A673 (cell line): ENCODE results near the gene JPT1. TPM values are rescaled to one million over a fixed set of nuclear protein-coding genes. Genes with fewer than 3 reads are reported as not detected.

Experiments used
- Bru-seq: library from RNA; stranded (reverse); fragments of 400-500 nt; gene quantifications from one replicate; lab custom pipeline; 2021; lab: Mats Ljungman, UMichigan
- BruChase-seq, 2 experiments: library from RNA; stranded (reverse); fragments of 400-500 nt; gene quantifications; one replicate each; lab custom pipeline; 2021; lab: Mats Ljungman, UMichigan
- BruUV-seq: library from RNA; stranded (reverse); fragments of 400-500 nt; replicated peaks from 2 replicates; lab custom pipeline; 2021; lab: Mats Ljungman, UMichigan
- CTCF ChIA-PET: fragments of 300-600 bp; sonication (Branson Sonifier 250); formaldehyde crosslinking; loops from one replicate; lab custom pipeline; 2022; ENCODE audit warnings: antibody characterized with exemption; lab: Charles Lee
- POLR2A ChIA-PET: fragments of 300-600 bp; sonication (Branson Sonifier 250); formaldehyde crosslinking; loops from one replicate; lab custom pipeline; 2022; ENCODE audit warnings: antibody characterized with exemption; ENCODE audit not compliant: low non-redundant PET; lab: Charles Lee
- DNase-seq: peaks from one replicate; pipeline ENCODE4 v3.0.0-alpha.2; 2015; ENCODE audit warnings: low spot score
- H3K27ac ChIP-seq: fragments of 200-600 bp; sonication (generic); 2 replicates; pipeline ENCODE4 v1.5.1; 2016; ENCODE audit warnings: mixed run types, low read depth, mild to moderate bottlenecking, mixed read lengths, antibody characterized with exemption, low read length; ENCODE audit not compliant: poor library complexity, severe bottlenecking
- H3K27me3 ChIP-seq: fragments of 200-600 bp; sonication (generic); replicated peaks from 2 replicates; pipeline ENCODE4 v1.6.1; 2017; ENCODE audit warnings: mixed run types, low read depth, mild to moderate bottlenecking, mixed read lengths, antibody characterized with exemption, low read length; ENCODE audit not compliant: insufficient read depth, poor library complexity
- H3K36me3 ChIP-seq: fragments of 200-600 bp; sonication (generic); 2 replicates; pipeline ENCODE4 v1.6.1; 2016; ENCODE audit warnings: mixed run types, mild to moderate bottlenecking, mixed read lengths, antibody characterized with exemption, low read length; ENCODE audit not compliant: insufficient read depth, poor library complexity, severe bottlenecking
- H3K4me1 ChIP-seq: fragments of 200-600 bp; sonication (generic); 2 replicates; pipeline ENCODE4 v1.6.1; 2017; ENCODE audit warnings: mixed run types, mild to moderate bottlenecking, mixed read lengths, antibody characterized with exemption, low read length; ENCODE audit not compliant: insufficient read depth, poor library complexity, severe bottlenecking
- H3K4me3 ChIP-seq: fragments of 200-600 bp; sonication (generic); 2 replicates; pipeline ENCODE4 v1.5.1; 2016; ENCODE audit warnings: low read depth, mixed run types, mild to moderate bottlenecking, mixed read lengths, low read length; ENCODE audit not compliant: poor library complexity, severe bottlenecking
- H3K9me3 ChIP-seq: fragments of 200-600 bp; sonication (generic); 2 replicates; pipeline ENCODE4 v1.6.1; 2016; ENCODE audit warnings: mixed run types, low read depth, mild to moderate bottlenecking, mixed read lengths, antibody characterized with exemption, low read length; ENCODE audit not compliant: poor library complexity, severe bottlenecking
- CTCF ChIP-seq: fragments of 300-800, 200-600 bp; sonication (generic); conservative IDR thresholded peaks from 2 replicates; pipeline ENCODE4 v1.5.1; 2017; ENCODE audit warnings: low read depth, mild to moderate bottlenecking, antibody characterized with exemption, low read length, moderate library complexity, mixed read lengths
- EZH2 ChIP-seq: fragments of 200-600 bp; sonication (generic); IDR thresholded peaks from 2 replicates; pipeline ENCODE4 v1.6.1; 2017; ENCODE audit warnings: borderline replicate concordance, low read depth, mild to moderate bottlenecking, mixed read lengths, antibody characterized with exemption, low read length; ENCODE audit not compliant: poor library complexity, severe bottlenecking
- intact Hi-C: fragments of 100-400 bp; cut with micrococcal nuclease; formaldehyde crosslinking; loops from one replicate; pipeline ENCODE4 v1.10.0; 2022; ENCODE audit not compliant: unreplicated experiment
- long read RNA-seq: library from polyadenylated mRNA; stranded (forward); transcript quantifications from one replicate; pipeline ENCODE4 v2.0.0, GENCODE V29; 2022
- total RNA-seq: library from RNA; stranded (reverse); gene quantifications from 2 replicates; pipeline ENCODE4 v1.2.3, GENCODE V29; 2021

Gene JPT1
- total RNA-seq = 493 and 526 TPM in 2 replicates
- percentile 95 among the genes with signal in this experiment for Bru-seq, nascent RNA
- BruChase-seq, experiment 1, labeled RNA remaining after a 2-hour chase = percentile 94 among the genes with signal in this experiment
- BruChase-seq, experiment 2, labeled RNA remaining after a 6-hour chase = percentile 96 among the genes with signal in this experiment
- long read RNA-seq, partial matches to known transcripts = 0 of 8 reads
- long read RNA-seq, other reads (novel, unspliced or antisense) = 8 of 8 reads

- Histone ChIP-seq H3K4me1 (peaks cover 4% of the 10 kb centered on the region), H3K36me3 (no peaks in the 10 kb centered on the region), H3K27ac (peak within 1 kb of the TSS; percentile 92), H3K9me3 (no peaks in the 10 kb centered on the region), H3K27me3 (no peaks in the 10 kb centered on the region), H3K4me3 (peak within 1 kb of the TSS; percentile 100)
- BruUV-seq = no TSS peak
- ChIA-PET CTCF (no interaction called here), POLR2A (interaction anchor here (0.7 kb wide), 2 partner anchors 32 to 119 kb away, joined by 4 to 7 read pairs; no protein-coding TSS in a partner anchor)
- no peak for TF ChIP-seq EZH2
- no peak for TF ChIP-seq CTCF
- intact Hi-C loops = no loop called here
- DNase-seq = peak; percentile 100
These were observed at the start of gene JPT1 for GRCh38 chr17:75154195-75155106. Gene JPT1, minus strand, starts transcription at chr17:75154512. Its CDS starts 115 bp downstream, at chr17:75154397.

GRCh38 chr17:75199886-75200618, 45.7 kb upstream of the JPT1 start:
- intact Hi-C loops = loop anchor here (10.0 kb wide), 1 partner anchor 165 kb away; no protein-coding TSS in a partner anchor
- Histone ChIP-seq H3K4me3 (no peak overlapping the region), H3K9me3 (no peaks in the 10 kb centered on the region), H3K27me3 (no peaks in the 10 kb centered on the region), H3K4me1 (peaks cover 4% of the 10 kb centered on the region), H3K36me3 (no peaks in the 10 kb centered on the region), H3K27ac (no peak overlapping the region)
- DNase-seq = no peak
- ChIA-PET POLR2A (interaction anchor here (0.7 kb wide), 1 partner anchor 137 kb away, joined by 13 read pairs; no protein-coding TSS in a partner anchor), CTCF (no interaction called here)
- TF ChIP-seq EZH2 (no peak), CTCF (no peak)
- no TSS peak for BruUV-seq

GRCh38 chr17:75194879-75195278, 40.6 kb upstream of the JPT1 start:
- ChIA-PET POLR2A (no interaction called here), CTCF (no interaction called here)
- Histone ChIP-seq H3K36me3 (no peaks in the 10 kb centered on the region), H3K4me1 (no peaks in the 10 kb centered on the region), H3K27me3 (no peaks in the 10 kb centered on the region), H3K9me3 (no peaks in the 10 kb centered on the region), H3K27ac (no peak overlapping the region), H3K4me3 (no peak overlapping the region)
- TF ChIP-seq CTCF (no peak), EZH2 (no peak)
- DNase-seq = no peak
- no TSS peak for BruUV-seq
- intact Hi-C loops = no loop called here
